DMS53 treated with DMSO at 0.1 percent for 48 hours (cell line): Measurements from ENCODE around the gene NEK4.

Experiments used
- DNase-seq: peaks from one replicate; lab custom pipeline; 2025; ENCODE audit not compliant: unreplicated experiment; lab: John Stamatoyannopoulos, UW

NEK4 gene

DNA sequence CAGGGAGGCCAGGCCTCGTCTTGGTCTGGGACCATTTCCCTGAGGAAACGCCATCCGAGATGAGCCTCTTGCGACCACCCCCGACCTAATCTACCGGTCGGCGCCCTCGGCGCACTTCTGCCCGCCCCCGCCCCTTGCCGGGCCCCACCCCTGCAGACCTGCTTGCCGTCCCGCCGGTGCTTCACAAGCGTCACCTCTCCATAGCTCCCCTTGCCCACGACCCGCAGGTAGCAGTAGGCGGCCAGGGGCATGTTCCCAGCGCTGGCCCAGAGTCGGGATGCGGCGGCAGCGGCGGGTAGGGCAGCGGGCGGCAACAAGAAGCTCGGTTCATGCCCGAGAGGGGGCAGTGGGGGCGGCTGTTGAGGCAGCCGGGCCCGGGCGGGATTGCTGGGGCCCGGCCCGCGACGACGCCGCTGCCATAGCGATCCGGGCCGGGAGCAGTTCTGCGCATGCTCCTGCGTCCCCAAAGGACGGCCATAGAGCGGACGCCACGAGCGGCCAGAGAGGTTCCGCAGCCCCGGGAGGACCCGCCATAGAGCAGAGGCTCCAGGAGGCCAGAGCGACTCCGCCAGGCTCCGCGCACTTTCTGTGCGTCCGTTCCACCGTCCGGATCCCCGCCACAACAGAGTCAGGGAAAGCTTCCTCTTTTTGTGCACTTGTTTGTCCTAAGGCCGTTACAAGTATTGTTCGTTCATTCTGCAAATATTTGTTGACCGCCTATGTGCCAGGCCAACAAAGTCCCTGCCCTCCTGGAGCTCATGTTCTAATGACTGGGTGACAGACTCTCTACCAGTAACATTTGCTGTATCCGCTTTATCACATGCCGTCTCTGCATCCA lies at the start of gene NEK4:
NEK4 (minus strand) TSS at position 445 of the 838 bp plus-strand sequence; CDS start at position 251, 194 bp downstream.
- DNase-seq, result peak; percentile 22

GRCh38 chr3:52819936-52820335 lies 49.2 kb upstream of the NEK4 start:
- no peak for DNase-seq

- no peak for DNase-seq
Observed at GRCh38 chr3:52817860-52818259, 47.1 kb upstream of the NEK4 start.

- no peak for DNase-seq
Observed at GRCh38 chr3:52817221-52817620, 46.5 kb upstream of the NEK4 start.

DNA sequence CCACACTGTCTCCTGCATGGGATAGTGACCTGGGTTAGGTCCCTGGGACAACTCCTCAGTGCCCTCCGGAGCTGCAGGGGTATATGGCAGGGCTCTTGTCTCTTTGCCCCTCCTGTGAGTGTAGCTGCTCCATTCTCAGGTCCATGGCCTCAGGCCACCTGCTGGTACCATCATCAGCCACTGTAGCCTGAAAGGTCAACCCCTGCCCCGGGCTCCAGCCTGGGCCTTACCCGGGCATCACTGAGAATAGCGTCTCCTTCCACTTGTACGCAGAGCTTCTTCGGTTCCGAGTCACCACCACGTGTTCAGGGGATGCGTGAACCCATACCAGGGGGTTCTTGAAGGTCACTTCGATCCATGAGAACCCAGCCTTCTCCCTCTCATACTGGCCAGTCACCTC lies 45.9 kb upstream of the NEK4 start:
- no peak for DNase-seq

- no peak for DNase-seq
Observed at GRCh38 chr3:52816199-52816598, 45.5 kb upstream of the NEK4 start.

GRCh38 chr3:52813810-52814209 lies 43.1 kb upstream of the NEK4 start:
- DNase-seq, result no peak

DNA sequence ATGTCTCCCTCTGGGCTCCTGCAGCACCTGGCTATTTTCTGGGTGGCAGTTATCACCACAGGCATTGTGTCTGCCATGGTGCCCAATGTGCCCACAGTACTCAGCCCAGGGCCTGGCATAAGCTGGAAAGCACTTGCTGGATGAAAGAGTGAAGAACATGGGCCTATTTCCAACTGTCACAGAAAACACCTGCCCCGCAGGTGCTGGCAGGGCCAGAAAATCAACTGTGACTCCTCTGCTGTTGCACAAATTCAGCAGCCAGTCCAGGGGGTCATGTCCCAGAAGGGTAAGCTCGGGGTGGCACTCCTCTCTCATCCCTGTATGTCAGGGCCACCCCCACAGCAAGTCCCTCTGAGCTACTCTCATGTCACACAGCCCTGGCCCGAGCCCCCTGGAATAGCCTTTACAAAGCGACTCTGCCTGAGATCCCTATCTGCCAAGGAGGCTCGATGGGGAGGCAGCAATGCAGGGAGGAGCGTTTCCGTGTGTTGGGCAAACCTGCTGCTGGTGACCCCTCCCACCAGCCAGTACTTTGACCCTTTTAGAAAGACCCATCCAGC lies 40.8 kb upstream of the NEK4 start:
- DNase-seq, result no peak

DNA sequence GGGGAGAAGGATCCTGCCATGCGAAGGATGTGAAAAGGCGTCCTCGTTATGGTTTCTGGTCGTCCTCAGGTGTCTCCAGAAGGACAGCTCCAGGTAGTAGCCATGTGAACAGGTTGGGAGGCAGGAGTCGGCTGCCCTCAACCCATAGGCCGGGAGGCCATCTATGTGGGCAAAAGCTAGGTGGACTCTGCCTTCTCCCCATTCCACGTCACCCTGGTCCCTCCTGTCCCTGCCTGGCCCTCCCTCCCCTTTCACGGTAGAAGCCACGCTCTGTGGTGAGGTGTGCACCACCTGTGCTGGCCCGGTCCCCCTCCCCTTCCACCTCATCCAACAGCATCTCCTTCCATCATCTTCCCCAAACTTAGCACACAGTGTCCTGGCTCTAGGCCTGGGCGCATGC lies 40.2 kb upstream of the NEK4 start:
- no peak for DNase-seq

DNA sequence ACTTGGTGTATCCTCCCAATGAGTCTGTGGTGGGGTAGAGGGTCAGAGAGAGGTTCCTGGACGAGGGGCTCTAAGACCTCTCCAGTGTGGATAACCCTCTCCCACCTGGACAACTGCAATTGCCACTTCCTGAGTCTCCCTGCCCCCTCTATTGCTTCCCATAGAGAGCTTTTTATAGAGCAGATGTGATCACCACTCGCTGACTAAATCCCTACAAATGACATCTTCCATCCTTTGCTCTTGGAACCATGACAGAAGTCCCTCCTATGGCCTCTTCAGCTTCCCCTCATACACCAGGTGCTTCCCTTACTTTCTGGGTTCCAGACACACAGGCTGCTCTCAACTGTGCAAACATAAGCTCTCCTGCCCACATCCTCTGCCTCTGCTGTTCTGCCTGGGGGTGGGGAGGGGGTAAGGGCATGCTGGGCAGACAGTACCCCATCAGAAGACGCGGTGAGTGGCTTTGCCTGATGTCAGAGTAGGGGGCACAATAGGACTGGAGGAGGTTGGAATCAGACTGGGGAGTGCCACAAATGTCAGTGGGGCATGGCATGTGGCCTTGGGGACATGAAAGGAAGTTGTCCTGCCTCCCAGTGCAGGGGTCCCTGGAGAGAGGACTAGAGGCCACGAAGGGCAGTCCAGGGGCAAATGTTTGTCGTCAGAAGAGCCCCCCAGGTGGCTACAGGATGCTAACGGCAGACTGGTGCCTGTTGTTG lies 39.1 kb upstream of the NEK4 start:
- DNase-seq, result no peak

DNA sequence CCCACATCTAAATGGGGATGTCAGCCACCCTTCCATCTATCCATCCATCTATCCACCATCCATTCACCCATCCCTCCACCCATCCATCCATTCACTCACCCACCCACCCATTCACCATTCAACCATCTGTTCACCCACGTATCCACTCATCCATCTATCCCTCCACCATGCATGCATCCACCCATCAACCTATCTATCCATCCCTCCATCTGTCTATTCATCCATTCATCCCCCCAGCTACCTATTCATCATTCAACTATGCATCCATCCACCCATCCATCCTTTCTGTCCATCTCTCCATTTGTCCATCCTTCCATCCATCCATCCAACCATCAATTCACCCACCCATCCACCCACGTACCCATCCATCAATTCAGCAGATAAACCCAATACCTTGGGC lies 38.4 kb upstream of the NEK4 start:
- no peak for DNase-seq

GRCh38 chr3:52805270-52806039 lies 34.7 kb upstream of the NEK4 start:
- DNase-seq, result no peak

GRCh38 chr3:52801839-52802238 lies 31.1 kb upstream of the NEK4 start:
- no peak for DNase-seq

GRCh38 chr3:52800079-52800478 lies 29.3 kb upstream of the NEK4 start:
- DNase-seq, result no peak

DNA sequence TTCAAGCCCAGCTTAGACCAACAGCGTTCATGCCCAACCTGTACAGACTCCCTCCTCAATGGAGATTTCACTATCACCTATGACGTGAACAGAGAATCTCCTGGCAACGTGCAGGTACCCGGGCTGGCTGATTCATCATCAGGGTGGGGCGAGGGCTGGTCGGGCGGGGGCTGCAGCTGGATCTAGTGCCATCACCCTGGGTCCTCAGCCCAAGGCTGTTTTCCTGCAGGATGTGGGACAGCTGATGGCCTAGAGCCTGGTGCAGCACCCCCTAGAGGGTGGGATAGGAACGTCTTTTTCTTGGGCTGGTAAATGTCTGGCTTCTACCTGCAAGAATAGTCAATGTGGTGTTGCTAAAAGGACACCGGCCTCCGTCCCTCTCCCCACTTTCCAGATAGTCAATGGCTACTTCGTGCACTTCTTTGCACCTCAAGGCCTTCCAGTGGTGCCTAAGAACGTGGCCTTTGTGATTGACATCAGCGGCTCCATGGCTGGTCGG lies 28.3 kb upstream of the NEK4 start:
- no peak for DNase-seq

- no peak for DNase-seq
Observed at GRCh38 chr3:52798376-52798977, 27.7 kb upstream of the NEK4 start.

- DNase-seq, result no peak
Observed at GRCh38 chr3:52796411-52796810, 25.7 kb upstream of the NEK4 start.

DNA sequence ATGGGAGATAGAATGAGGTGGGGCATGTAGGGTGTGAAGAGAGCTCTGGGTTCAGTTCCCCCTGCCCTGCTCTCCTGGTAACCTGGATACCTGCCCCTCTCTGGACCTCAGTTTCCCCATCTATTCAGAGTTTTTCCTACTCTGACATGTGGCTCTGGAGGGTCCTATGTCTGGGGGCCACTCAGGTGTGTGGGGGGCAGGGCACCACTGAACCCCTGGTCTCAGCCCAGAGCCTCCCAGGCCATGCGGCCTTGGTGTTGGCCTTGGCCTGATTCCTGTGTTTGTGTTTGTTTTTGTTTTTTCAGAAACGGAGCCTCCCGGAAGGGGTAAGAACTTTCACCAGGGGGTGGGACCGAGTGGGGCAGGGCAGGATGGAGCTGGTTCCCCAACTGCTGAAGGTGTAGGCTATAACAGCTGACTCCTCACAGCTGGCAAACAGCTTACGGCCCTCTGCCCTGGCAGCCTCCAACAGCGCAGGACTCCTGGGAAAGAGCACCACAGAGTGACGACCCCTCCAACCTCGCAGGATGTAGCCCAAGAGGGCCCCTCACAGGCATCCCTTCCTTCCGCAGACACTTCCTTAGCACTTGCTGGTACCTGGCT lies 24.7 kb upstream of the NEK4 start:
- no peak for DNase-seq

- no peak for DNase-seq
Observed at GRCh38 chr3:52794612-52795099, 23.9 kb upstream of the NEK4 start, which contains the start of gene ITIH3. Gene ITIH3 (plus strand): TSS chr3:52794796. CDS start chr3:52794804, 8 bp downstream.
